Central memory CD8-positive, alpha-beta T cell (primary cell): ENCODE data around the gene ARFRP1.

Source experiments
- ATAC-seq: fragments of 150-1000 bp; cut with Tn5 transposase; replicated peaks from 2 replicates; pipeline ENCODE4 v1.10.0; 2022; ENCODE audit warnings: mild to moderate bottlenecking, moderate FRiP score, moderate number of reproducible peaks; ENCODE audit not compliant: poor library complexity, severe bottlenecking; ENCODE audit errors: extremely low read depth
- DNase-seq, 2 donors: peaks; one replicate each; pipeline ENCODE4 v3.0.0; 2021; ENCODE audit warnings: low spot score in 2 of 2
- H3K27ac Mint-ChIP-seq: one replicate; pipeline ENCODE4 v1.8.0; 2022; ENCODE audit warnings: low read depth, mild to moderate bottlenecking, moderate library complexity, mixed read lengths
- H3K27me3 Mint-ChIP-seq: one replicate; pipeline ENCODE4 v1.8.0; 2022; ENCODE audit warnings: mixed read lengths
- H3K36me3 Mint-ChIP-seq: one replicate; pipeline ENCODE4 v1.8.0; 2022; ENCODE audit warnings: mild to moderate bottlenecking, moderate library complexity, mixed read lengths; ENCODE audit not compliant: insufficient read depth
- H3K4me1 Mint-ChIP-seq: one replicate; pipeline ENCODE4 v1.8.0; 2022; ENCODE audit warnings: mixed read lengths
- H3K4me3 Mint-ChIP-seq: one replicate; pipeline ENCODE4 v1.8.0; 2022; ENCODE audit warnings: mild to moderate bottlenecking, moderate library complexity, mixed read lengths
- H3K9me3 Mint-ChIP-seq: one replicate; pipeline ENCODE4 v1.8.0; 2022; ENCODE audit warnings: mixed read lengths

Gene ARFRP1

DNA sequence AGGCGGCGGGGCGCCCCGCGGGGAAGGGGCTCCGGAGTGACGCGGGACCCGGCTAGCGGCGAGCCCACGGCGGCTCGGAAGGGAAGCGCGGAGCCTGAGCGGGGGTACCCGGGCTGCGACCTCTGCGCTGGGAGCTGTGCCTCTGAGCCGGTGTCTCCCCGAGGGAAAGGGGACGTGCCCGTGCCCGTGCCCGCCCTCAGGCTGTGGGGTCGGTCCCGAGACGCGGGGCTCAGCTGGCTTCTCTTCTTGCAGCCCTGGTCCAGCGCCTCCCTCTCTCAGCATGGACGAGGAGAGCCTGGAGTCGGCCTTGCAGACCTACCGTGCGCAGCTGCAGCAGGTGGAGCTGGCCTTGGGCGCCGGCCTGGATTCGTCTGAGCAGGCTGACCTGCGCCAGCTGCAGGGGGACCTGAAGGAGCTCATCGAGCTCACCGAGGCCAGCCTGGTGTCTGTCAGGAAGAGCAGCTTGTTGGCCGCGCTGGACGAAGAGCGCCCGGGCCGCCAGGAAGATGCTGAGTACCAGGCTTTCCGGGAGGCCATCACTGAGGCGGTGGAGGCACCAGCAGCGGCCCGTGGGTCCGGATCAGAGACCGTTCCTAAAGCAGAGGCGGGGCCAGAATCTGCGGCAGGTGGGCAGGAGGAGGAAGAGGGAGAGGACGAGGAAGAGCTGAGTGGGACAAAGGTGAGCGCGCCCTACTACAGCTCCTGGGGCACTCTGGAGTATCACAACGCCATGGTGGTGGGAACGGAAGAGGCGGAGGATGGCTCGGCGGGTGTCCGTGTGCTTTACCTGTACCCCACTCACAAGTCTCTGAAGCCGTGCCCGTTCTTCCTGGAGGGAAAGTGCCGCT is 749 bp upstream of the ARFRP1 start:
- Mint-ChIP-seq H3K4me1 (peaks cover 48% of the 10 kb centered on the region), H3K36me3 (peaks cover 58% of the 10 kb centered on the region), H3K27me3 (no peaks in the 10 kb centered on the region), H3K9me3 (no peaks in the 10 kb centered on the region), H3K4me3 (peak overlapping the region; percentile 84), H3K27ac (peak overlapping the region; percentile 32)
- peak in 1 of 2 donors; percentile 13 for DNase-seq
- ATAC-seq = peak; percentile 27

DNA sequence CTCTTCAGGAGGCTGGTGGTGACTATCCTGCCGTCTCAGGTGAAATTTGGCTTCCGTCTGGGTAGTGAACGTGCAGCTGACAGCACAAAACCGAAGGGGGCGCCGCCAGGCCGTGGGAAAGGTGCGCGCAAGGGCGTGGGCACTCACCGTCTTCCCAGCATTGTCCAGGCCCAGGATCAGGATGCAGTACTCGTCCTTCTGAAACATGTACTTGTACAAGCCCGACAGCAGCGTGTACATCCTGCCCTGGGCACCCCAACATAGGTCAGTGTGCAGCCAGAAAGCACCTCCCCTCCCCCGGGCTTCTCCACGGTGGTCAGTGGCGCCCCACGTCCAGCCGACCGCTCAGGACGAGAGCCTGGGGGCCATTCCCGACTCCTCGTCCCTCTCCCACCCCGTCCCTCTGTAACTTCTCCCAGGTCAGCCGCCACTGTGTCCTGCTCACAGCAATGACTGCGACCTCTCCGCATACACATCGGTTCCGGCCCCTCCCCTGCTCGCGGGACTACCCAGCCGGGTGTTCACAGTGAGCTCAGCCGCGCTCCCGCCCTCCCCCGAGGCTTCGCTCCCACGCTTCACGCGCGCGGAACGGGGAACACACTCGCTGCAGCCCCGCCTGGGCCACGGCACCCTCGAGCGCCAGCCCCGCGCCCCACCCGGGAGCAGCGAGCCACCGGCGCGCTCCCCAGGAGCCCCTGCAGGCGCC is 771 bp downstream of the ARFRP1 start:
- H3K4me3 Mint-ChIP-seq = peak overlapping the region; percentile 84
- peaks cover 45% of the 10 kb centered on the region for H3K36me3 Mint-ChIP-seq
- peak overlapping the region; percentile 82 for H3K27ac Mint-ChIP-seq
- peaks cover 46% of the 10 kb centered on the region for H3K4me1 Mint-ChIP-seq
- no peaks in the 10 kb centered on the region for H3K9me3 Mint-ChIP-seq
- ATAC-seq (peak; percentile 66), DNase-seq (peak; percentile 41 to 44)
- H3K27me3 Mint-ChIP-seq = no peaks in the 10 kb centered on the region

DNA sequence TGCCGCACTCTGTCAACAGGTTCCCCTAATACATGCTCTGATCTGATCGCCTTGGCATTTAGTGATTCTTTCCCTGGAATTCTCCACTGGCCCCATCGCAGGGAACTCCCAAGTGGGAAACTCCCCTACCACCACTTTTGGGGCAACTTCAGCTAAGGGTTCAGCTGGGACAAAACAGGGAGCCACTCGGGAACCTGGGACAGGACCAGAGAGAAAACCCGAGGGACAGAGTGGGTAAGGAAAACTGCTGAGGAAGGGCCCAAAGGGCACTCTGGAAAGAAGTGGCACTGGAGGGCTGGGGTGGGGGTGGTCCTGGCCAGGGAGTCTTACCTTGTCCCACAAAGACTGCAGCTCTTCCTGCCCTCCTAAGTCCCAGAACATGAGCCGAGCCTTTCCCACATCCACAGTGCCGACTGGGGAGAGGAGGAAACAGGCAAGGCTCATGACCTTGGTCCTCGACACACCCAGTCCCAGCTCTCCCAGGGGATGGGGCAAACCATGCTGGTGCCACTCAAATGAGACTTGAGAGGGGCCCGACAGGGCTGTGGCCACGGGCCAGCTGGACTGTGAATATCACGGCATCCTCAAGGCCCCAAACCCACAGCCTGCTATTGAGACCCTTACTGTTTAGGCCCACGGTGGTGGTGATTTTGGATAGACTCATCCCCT is 1.6 kb downstream of the ARFRP1 start:
- Mint-ChIP-seq H3K9me3 (no peaks in the 10 kb centered on the region), H3K27me3 (no peaks in the 10 kb centered on the region), H3K27ac (peak overlapping the region; percentile 82), H3K4me3 (peak overlapping the region; percentile 84), H3K4me1 (peaks cover 49% of the 10 kb centered on the region), H3K36me3 (peaks cover 39% of the 10 kb centered on the region)
- DNase-seq = no peak
- ATAC-seq = no peak

DNA sequence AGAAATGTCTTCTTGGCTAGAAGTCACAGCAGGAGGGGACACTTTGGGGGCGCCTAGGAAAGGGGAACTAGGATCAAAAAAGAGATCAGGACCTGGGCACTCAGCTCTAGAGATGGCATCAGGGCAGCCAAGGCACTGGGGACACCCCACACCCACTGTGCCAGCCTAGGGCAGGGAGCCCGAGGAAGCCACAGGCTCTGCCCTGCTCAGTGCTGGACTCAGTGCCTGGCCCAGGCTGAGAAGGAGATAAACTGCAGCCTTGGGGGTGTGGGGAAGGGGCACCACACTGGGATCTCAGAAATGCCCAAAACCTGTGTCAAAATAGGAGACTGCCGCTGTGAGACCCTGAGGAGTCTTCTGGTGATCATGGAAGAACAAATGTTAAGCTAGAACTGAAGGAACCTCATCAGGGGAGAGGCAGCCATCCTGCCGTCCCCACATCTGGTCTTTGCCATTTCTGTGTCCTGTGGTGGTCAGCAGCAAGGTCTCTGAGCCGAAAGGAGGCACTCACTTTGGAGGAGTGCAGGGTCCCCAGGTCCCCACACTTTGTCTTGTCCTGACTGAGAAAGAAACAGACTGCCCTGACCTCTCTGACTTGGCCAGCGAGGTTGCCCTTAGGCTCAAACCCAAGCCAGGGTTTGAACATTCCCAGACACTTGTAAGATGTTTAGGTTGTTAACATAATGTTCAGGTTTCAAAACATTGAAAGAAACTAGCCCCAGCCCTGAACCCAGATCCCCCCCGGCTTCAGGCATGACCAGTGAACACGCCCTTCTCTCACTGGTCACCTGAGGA is 2.3 kb downstream of the ARFRP1 start:
- H3K4me1 Mint-ChIP-seq = peaks cover 45% of the 10 kb centered on the region
- H3K27me3 Mint-ChIP-seq = no peaks in the 10 kb centered on the region
- H3K36me3 Mint-ChIP-seq = peaks cover 32% of the 10 kb centered on the region
- H3K9me3 Mint-ChIP-seq = no peaks in the 10 kb centered on the region
- no peak overlapping the region for H3K27ac Mint-ChIP-seq
- DNase-seq (no peak), ATAC-seq (no peak)
- H3K4me3 Mint-ChIP-seq = peak overlapping the region; percentile 5

DNA sequence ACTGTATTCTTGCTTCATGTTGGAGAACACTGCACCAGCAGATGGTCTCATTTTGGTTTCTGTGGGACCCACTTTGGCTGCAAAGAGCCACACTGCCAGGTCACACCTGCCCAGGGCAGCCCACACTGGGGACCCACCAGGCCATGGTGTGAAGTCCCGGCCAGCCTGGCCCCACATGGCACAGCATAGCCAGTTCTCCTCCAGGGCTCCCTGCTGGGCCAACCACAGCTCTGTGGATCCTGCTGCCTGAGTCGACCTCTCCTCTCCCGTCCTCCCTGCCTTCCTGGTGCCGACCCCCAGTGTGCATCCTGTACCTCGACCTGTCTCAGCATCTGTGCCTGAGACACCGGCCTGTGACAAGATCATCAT is 3.0 kb downstream of the ARFRP1 start:
- H3K27ac Mint-ChIP-seq = no peak overlapping the region
- no peak for ATAC-seq
- no peaks in the 10 kb centered on the region for H3K27me3 Mint-ChIP-seq
- DNase-seq = no peak
- H3K9me3 Mint-ChIP-seq = no peaks in the 10 kb centered on the region
- H3K36me3 Mint-ChIP-seq = peaks cover 29% of the 10 kb centered on the region
- peaks cover 42% of the 10 kb centered on the region for H3K4me1 Mint-ChIP-seq
- no peak overlapping the region for H3K4me3 Mint-ChIP-seq

DNA sequence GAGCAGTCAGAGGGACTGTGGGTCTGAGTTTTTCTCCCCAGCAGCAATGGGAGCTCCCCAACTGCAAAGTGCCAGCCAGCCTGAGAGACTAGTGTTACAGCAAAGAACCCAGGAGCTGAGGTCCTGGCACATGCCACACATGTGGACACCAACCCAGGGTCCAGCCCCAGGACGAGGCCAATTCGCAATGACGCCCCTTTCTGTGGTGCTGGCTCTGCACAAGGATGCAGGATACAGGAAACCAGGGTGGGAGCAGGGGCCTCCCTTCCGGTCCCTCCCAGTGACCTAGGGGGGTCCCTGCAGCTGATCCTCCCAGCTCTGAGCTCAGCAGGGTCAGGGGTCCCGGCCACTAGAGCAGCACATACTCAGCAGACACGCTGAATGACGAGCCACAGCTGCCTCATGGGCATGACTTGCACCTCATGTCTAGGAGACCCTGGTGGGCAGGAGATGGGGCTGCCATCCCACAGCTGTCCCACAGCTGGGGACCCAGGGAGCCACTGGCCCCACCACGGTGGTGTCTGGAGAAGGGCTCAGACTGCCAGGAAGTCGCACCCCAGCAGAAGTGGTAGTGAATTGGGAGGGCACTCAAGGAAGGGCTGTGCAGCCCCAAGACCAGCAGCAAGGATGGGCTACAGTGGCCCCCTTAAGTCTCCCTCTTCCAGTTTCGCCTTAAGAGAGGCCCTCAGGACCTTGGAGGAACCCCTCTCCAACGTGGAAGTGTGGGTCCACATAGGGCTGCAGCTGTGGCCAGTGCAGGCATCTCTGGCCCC is 3.6 kb downstream of the ARFRP1 start:
- Mint-ChIP-seq H3K27ac (no peak overlapping the region), H3K9me3 (no peaks in the 10 kb centered on the region), H3K36me3 (peaks cover 28% of the 10 kb centered on the region), H3K4me3 (no peak overlapping the region), H3K27me3 (no peaks in the 10 kb centered on the region), H3K4me1 (peaks cover 47% of the 10 kb centered on the region)
- no peak for DNase-seq
- no peak for ATAC-seq

DNA sequence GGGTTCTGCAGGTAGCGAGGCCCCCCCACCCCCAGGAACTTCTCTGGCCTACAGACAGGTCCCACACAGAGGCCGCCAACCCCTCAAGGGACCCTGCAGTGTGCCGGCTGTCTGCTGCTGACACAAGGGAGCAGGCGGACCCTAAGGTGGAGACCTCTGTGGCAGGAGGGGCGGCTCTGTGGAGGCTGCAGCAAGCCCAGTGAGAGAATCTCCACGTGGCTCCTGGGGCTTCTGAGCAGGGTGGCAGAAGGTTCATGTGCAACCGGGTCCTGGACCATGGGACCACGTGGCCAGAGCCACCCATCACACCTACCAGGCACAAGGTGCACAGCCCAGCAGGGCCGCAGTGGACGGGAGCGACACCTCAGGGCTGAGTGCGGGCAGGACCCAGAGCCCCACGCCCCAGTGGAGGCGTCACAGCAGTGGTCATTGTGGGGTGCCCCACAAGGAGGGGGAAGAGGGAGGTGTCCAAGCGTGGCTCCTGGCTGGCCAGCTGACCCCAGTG is 4.3 kb downstream of the ARFRP1 start:
- Mint-ChIP-seq H3K9me3 (no peaks in the 10 kb centered on the region), H3K27ac (no peak overlapping the region), H3K4me3 (no peak overlapping the region), H3K27me3 (no peaks in the 10 kb centered on the region), H3K36me3 (peaks cover 27% of the 10 kb centered on the region), H3K4me1 (peaks cover 43% of the 10 kb centered on the region)
- ATAC-seq = no peak
- DNase-seq = no peak

DNA sequence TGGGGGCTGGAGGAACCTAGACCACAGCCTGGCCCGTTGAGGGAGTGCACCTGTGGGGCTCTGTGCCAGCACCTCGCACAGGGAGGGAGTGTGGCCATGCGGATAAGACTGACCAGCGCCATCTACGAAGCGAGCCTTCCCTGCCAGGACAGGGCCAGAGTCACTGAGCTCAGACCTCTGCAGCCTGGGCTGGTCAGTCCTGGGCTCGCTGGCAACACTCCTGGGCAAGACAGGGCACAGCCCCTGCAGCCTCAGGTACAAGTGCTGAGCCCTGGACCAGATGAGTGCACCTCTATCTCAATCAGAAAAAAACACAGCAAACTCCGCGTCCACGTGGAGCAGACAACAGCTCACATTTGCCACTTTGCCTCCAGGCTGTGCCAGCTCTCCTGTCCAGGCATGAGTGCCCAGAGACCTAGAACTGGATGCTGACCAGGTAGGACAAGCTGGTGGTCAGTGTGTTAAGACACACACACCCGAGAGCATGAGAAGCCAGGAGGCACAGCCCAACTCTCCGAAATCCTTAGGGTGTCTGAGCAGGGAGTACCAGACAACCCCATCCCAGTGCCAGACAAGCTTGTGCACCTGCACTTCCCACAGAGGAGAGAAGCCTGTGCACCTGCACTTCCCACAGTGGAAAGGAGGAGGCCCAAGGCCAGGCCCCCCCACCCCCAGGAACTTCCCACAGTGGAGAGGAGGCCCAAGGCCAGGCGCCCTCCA is 4.9 kb downstream of the ARFRP1 start:
- Mint-ChIP-seq H3K36me3 (peaks cover 30% of the 10 kb centered on the region), H3K4me1 (peaks cover 41% of the 10 kb centered on the region), H3K4me3 (no peak overlapping the region), H3K27me3 (no peaks in the 10 kb centered on the region), H3K9me3 (no peaks in the 10 kb centered on the region), H3K27ac (no peak overlapping the region)
- ATAC-seq (no peak), DNase-seq (no peak)

DNA sequence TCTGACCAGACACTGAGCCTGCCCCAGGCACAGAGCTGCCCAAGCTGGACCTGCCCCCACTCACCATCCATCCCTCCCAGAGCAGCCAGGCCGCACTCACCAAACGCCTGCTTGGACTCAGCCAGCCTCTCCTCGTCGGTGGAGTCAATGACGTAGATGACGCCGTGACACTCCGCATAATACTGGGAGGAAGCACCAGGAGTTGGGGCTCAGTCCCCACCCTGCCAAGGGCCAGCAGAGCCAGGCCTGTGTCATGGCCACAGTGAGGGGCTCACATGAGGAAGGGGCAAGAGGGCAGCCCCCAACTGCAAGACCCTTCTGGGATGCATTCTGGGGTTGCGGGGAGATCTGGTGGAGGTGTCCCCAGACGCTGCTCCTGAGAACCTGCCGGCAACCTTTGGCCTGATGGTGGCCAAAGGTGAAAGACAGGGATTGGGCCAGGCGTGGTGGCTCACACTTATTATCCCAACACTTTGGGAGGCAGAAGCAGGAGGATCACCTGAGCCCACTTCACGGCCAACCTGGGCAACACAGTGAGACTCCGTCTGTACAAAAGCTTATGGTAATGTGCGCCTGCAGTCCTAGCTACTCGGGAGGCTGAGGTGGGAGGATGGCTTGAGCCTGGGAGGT is 5.6 kb downstream of the ARFRP1 start:
- Mint-ChIP-seq H3K9me3 (no peaks in the 10 kb centered on the region), H3K4me1 (peaks cover 39% of the 10 kb centered on the region), H3K27ac (peak overlapping the region; percentile 35), H3K4me3 (no peak overlapping the region), H3K36me3 (peaks cover 28% of the 10 kb centered on the region), H3K27me3 (no peaks in the 10 kb centered on the region)
- ATAC-seq (no peak), DNase-seq (no peak)

DNA sequence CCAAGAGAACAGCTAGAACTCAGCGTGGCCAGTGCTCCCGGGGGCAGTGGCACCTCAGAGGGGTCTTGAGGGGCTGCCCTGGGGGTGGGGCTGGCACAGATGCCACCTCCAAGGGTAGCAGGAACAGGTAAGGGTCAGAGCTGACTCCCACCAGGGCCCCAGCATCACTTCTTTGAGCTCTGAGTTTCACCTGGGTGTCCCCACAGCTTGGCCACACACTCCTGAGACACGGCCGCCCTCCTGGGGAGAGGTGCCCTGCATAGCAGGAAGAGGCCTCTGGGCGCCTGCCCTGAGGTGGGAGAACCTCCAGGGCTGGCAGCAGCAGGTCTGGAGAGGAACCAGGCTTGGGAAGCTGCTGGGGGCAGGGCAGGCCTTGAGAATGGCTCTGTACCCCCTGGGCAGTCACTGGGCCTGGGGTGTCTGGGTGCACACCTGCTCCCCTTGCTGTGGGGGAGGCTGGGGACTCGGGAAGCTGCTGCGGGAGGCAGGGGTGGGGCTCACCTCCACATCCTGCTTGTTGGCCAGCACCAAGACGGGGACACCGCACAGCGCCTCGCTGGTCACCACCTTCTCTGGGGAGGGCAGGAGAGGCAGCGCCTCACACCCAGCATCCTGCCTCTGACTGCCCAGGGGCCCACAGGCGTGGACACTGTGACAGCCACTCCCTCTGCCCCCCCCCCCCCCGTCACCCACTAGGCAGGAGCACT is 6.3 kb downstream of the ARFRP1 start:
- H3K27me3 Mint-ChIP-seq = no peaks in the 10 kb centered on the region
- peak overlapping the region; percentile 35 for H3K27ac Mint-ChIP-seq
- H3K4me3 Mint-ChIP-seq = no peak overlapping the region
- no peaks in the 10 kb centered on the region for H3K9me3 Mint-ChIP-seq
- DNase-seq (no peak), ATAC-seq (no peak)
- peaks cover 32% of the 10 kb centered on the region for H3K4me1 Mint-ChIP-seq
- H3K36me3 Mint-ChIP-seq = peaks cover 24% of the 10 kb centered on the region
